ENCODE measurements around the gene NUSAP1. TPM values are rescaled to one million over a fixed set of nuclear protein-coding genes. Genes with fewer than 3 reads are reported as not detected.

NUSAP1 gene
- total and polyA plus RNA-seq, 10 of the 15 experiments (the other 5 are each of a cell fraction or from before 2014, with no cell fraction given) = 158 to 315 (median 229) TPM

- TF ChIP-seq HSF1 (IDR thresholded peaks at IDR 0.05; ENCODE audit: low read depth, low read length) = no peak
- no peak for TF ChIP-seq ZNF217 (IDR thresholded peaks at IDR 0.05)
- peak; percentile 86 for TF ChIP-seq ZNF384 (IDR thresholded peaks at IDR 0.05; ENCODE audit: borderline replicate concordance, low read depth, low read length)
- TF ChIP-seq ZNF207 (IDR thresholded peaks at IDR 0.05; ENCODE audit: borderline replicate concordance) = peak; percentile 88; the same call in 1 of the 2 replicates
- TF ChIP-seq SP1 (IDR thresholded peaks at IDR 0.05; ENCODE audit: low read depth, low read length) = peak; percentile 86
- no peak for TF ChIP-seq PAX8 (IDR thresholded peaks at IDR 0.05)
- peak; percentile 77 for TF ChIP-seq MEF2B (IDR thresholded peaks at IDR 0.05; ENCODE audit: partially characterized antibody, poor library complexity, severe bottlenecking)
- no peak for TF ChIP-seq SMARCA5 (IDR thresholded peaks at IDR 0.05)
- TF ChIP-seq CUX1 (IDR thresholded peaks at IDR 0.05; ENCODE audit: insufficient replicate concordance, low read depth, low read length) = no peak
- no peak for TF ChIP-seq TARDBP (IDR thresholded peaks at IDR 0.05; ENCODE audit: borderline replicate concordance)
- no peak for TF ChIP-seq USF1 (IDR thresholded peaks at IDR 0.05; ENCODE audit: borderline replicate concordance, extremely low read length, insufficient read depth, low read depth, low read length)
- TF ChIP-seq WRNIP1 (IDR thresholded peaks at IDR 0.05; ENCODE audit: borderline replicate concordance, low read depth, low read length) = no peak
- TF ChIP-seq ZZZ3 (IDR thresholded peaks at IDR 0.05; ENCODE audit: control insufficient read depth, insufficient read length, low read depth) = no peak
- no peak for TF ChIP-seq SPI1 (IDR thresholded peaks at IDR 0.05; ENCODE audit: borderline replicate concordance, insufficient read depth, low read depth, low read length)
- no peak for TF ChIP-seq EP300 (IDR thresholded peaks at IDR 0.05; ENCODE audit: borderline replicate concordance in 1 of 2, control insufficient read depth in 1 of 2, low read depth in 2 of 2, low read length in 2 of 2)
- no peak for TF ChIP-seq E4F1 (IDR thresholded peaks at IDR 0.05; ENCODE audit: borderline replicate concordance, partially characterized antibody)
- TF ChIP-seq USF2 (IDR thresholded peaks at IDR 0.05; ENCODE audit: borderline replicate concordance, low read depth, low read length) = no peak
Observed at GRCh38 chr15:41332194-41333025, at the start of gene NUSAP1, which contains the start of gene OIP5 (continued).

All from GM12878 (cell line).